Thyroid gland (tissue), 4 donors: ENCODE measurements around the gene MAMLD1.

Source experiments
- POLR2A ChIP-seq, 2 donors: fragments of 450-650 bp; IDR thresholded peaks; one replicate each; pipeline ENCODE4 v1.6.1; 2017; ENCODE audit warnings: antibody characterized with exemption in 2 of 2, mild to moderate bottlenecking in 2 of 2, moderate library complexity in 1 of 2
- TF ChIP-seq, protein P1 (sequence below), 6 experiments: fragments of 200-600 bp in 3 of 6; fragments of 450-650 bp in 3 of 6; sonication (generic) in 3 of 6; IDR thresholded peaks; one replicate each; pipeline ENCODE4 v1.5.1; 2016 to 2019; ENCODE audit warnings: antibody characterized with exemption in 6 of 6, mild to moderate bottlenecking in 2 of 6, inconsistent platforms in 1 of 6, moderate library complexity in 1 of 6

DNA sequence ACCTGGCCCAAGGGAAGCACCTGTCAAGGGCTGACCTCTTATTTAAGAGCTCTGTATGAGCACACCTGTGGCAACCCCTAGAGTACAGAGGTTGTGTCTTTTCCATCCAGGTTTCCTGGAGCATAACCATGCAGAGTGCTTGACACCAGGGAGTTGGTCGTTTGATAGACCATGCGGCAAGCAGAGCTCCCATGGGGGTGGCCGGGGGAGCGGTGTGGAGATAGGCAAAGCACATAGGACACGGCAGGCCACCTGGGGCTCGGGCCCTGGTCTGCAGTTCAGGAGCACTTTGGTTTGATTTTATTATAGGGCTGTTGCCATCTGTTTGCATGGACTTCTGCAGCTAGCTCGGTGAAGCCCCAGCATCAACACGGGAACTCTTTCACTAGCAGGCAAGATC, 110.3 kb downstream of the MAMLD1 start:
- no peak for TF ChIP-seq POLR2A (IDR thresholded peaks at IDR 0.05)
- TF ChIP-seq, protein P1, sequence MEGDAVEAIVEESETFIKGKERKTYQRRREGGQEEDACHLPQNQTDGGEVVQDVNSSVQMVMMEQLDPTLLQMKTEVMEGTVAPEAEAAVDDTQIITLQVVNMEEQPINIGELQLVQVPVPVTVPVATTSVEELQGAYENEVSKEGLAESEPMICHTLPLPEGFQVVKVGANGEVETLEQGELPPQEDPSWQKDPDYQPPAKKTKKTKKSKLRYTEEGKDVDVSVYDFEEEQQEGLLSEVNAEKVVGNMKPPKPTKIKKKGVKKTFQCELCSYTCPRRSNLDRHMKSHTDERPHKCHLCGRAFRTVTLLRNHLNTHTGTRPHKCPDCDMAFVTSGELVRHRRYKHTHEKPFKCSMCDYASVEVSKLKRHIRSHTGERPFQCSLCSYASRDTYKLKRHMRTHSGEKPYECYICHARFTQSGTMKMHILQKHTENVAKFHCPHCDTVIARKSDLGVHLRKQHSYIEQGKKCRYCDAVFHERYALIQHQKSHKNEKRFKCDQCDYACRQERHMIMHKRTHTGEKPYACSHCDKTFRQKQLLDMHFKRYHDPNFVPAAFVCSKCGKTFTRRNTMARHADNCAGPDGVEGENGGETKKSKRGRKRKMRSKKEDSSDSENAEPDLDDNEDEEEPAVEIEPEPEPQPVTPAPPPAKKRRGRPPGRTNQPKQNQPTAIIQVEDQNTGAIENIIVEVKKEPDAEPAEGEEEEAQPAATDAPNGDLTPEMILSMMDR (IDR thresholded peaks at IDR 0.05): no peak
